WTC11 (cell line): ENCODE data around the gene GABBR2. TPM values are rescaled to one million over a fixed set of nuclear protein-coding genes. Genes with fewer than 3 reads are reported as not detected.

ENCODE experiments used
- ATAC-seq: fragments of 200-7000 bp; cut with Tn5 transposase; 2 replicates; pipeline ENCODE4 v1.10.0; 2021; ENCODE audit warnings: mild to moderate bottlenecking, moderate library complexity
- CTCF ChIA-PET: fragments of 300-600 bp; sonication (Branson Sonifier 250); formaldehyde crosslinking; loops from one replicate; lab custom pipeline; 2021; ENCODE audit warnings: antibody characterized with exemption; lab: Charles Lee
- POLR2A ChIA-PET: fragments of 350-600 bp; sonication (Branson Sonifier 250); formaldehyde crosslinking; loops from one replicate; lab custom pipeline; 2021; ENCODE audit warnings: antibody characterized with exemption; lab: Charles Lee
- DNase-seq: peaks from one replicate; pipeline ENCODE4 v3.0.0; 2021; ENCODE audit warnings: low spot score
- H3K27ac Mint-ChIP-seq: 2 replicates; pipeline ENCODE4 v1.8.0; 2021; ENCODE audit warnings: mixed read lengths
- H3K27me3 Mint-ChIP-seq: 2 replicates; pipeline ENCODE4 v1.8.0; 2021; ENCODE audit warnings: low read depth, mild to moderate bottlenecking, moderate library complexity, mixed read lengths
- H3K36me3 Mint-ChIP-seq: 2 replicates; pipeline ENCODE4 v1.8.0; 2021; ENCODE audit warnings: mixed read lengths
- H3K4me1 Mint-ChIP-seq: 2 replicates; pipeline ENCODE4 v1.8.0; 2022; ENCODE audit warnings: mixed read lengths
- H3K4me3 Mint-ChIP-seq: 2 replicates; pipeline ENCODE4 v1.8.0; 2021; ENCODE audit warnings: mild to moderate bottlenecking, moderate library complexity, mixed read lengths
- H3K9me3 Mint-ChIP-seq: 2 replicates; pipeline ENCODE4 v1.8.0; 2021; ENCODE audit warnings: mixed read lengths
- ERG ChIP-seq: fragments of 250-450 bp; sonication (Bioruptor Pico); IDR thresholded peaks from 2 replicates; pipeline ENCODE4 v1.8.0; 2021; ENCODE audit warnings: mild to moderate bottlenecking
- ESRRA ChIP-seq: sonication (generic); formaldehyde crosslinking; IDR thresholded peaks from 2 replicates; pipeline ENCODE4 v1.8.1; 2022; ENCODE audit warnings: mild to moderate bottlenecking, missing genetic modification reagents, borderline replicate concordance
- FOXK1 ChIP-seq: sonication (generic); formaldehyde crosslinking; IDR thresholded peaks from 2 replicates; pipeline ENCODE4 v1.8.0; 2022; ENCODE audit warnings: mild to moderate bottlenecking, moderate library complexity, missing genetic modification reagents
- FOXP1 ChIP-seq: sonication (generic); formaldehyde crosslinking; IDR thresholded peaks from 2 replicates; pipeline ENCODE4 v1.8.0; 2022; ENCODE audit warnings: missing genetic modification reagents, mild to moderate bottlenecking, moderate library complexity, borderline replicate concordance
- IRF1 ChIP-seq: sonication (generic); formaldehyde crosslinking; IDR thresholded peaks from 2 replicates; pipeline ENCODE4 v1.8.0; 2023; ENCODE audit warnings: missing genetic modification reagents
- KAT7 ChIP-seq: sonication (generic); formaldehyde crosslinking; IDR thresholded peaks from 2 replicates; pipeline ENCODE4 v1.8.1; 2023; ENCODE audit warnings: missing genetic modification reagents, mild to moderate bottlenecking, borderline replicate concordance
- NFYB ChIP-seq: sonication (generic); formaldehyde crosslinking; conservative IDR thresholded peaks from 2 replicates; pipeline ENCODE4 v1.8.0; 2022; ENCODE audit warnings: low read depth, missing genetic modification reagents
- PRRX2 ChIP-seq: fragments of 250-450 bp; sonication (Bioruptor Pico); IDR thresholded peaks from 2 replicates; pipeline ENCODE4 v1.8.0; 2021; ENCODE audit warnings: mild to moderate bottlenecking
- RORB ChIP-seq: fragments of 250-450 bp; sonication (Bioruptor Pico); IDR thresholded peaks from 2 replicates; pipeline ENCODE4 v1.9.0; 2021; ENCODE audit warnings: mild to moderate bottlenecking
- SMAD3 ChIP-seq: sonication (generic); formaldehyde crosslinking; IDR thresholded peaks from 2 replicates; pipeline ENCODE4 v1.8.0; 2022; ENCODE audit warnings: missing genetic modification reagents, mild to moderate bottlenecking, borderline replicate concordance
- SMAD4 ChIP-seq: sonication (generic); formaldehyde crosslinking; IDR thresholded peaks from 2 replicates; pipeline ENCODE4 v1.8.0; 2022; ENCODE audit warnings: mild to moderate bottlenecking, missing genetic modification reagents
- TCF7 ChIP-seq: sonication (generic); formaldehyde crosslinking; IDR thresholded peaks from 2 replicates; pipeline ENCODE4 v1.8.0; 2022; ENCODE audit warnings: mild to moderate bottlenecking, low read depth, missing genetic modification reagents, moderate library complexity
- TEAD1 ChIP-seq: sonication (generic); formaldehyde crosslinking; IDR thresholded peaks from 2 replicates; pipeline ENCODE4 v1.8.0; 2022; ENCODE audit warnings: mild to moderate bottlenecking, missing genetic modification reagents
- USF2 ChIP-seq: sonication (generic); formaldehyde crosslinking; IDR thresholded peaks from 2 replicates; pipeline ENCODE4 v1.8.1; 2023; ENCODE audit warnings: mild to moderate bottlenecking, missing genetic modification reagents, moderate library complexity
- ZNF416 ChIP-seq: fragments of 250-450 bp; sonication (Bioruptor Pico); IDR thresholded peaks from 2 replicates; pipeline ENCODE4 v1.9.0; 2021; ENCODE audit warnings: mild to moderate bottlenecking, inconsistent platforms
- total RNA-seq: library from RNA; stranded (reverse); gene quantifications from 3 replicates; pipeline ENCODE4 v1.2.3, GENCODE V29; 2021
- TF ChIP-seq, protein P1 (sequence below): sonication (generic); formaldehyde crosslinking; IDR thresholded peaks from 2 replicates; pipeline ENCODE4 v1.8.1; 2022; ENCODE audit warnings: missing genetic modification reagents, borderline replicate concordance
- TF ChIP-seq, protein P2 (sequence below): sonication (generic); formaldehyde crosslinking; IDR thresholded peaks from 2 replicates; pipeline ENCODE4 v1.8.0; 2022; ENCODE audit warnings: mild to moderate bottlenecking, missing genetic modification reagents
- TF ChIP-seq, protein P3 (sequence below): sonication (generic); formaldehyde crosslinking; IDR thresholded peaks from 2 replicates; pipeline ENCODE4 v1.8.1; 2023; ENCODE audit warnings: mild to moderate bottlenecking, missing genetic modification reagents, moderate library complexity
- TF ChIP-seq, protein P4 (sequence below): sonication (generic); formaldehyde crosslinking; IDR thresholded peaks from 2 replicates; pipeline ENCODE4 v1.8.0; 2023; ENCODE audit warnings: missing genetic modification reagents, mild to moderate bottlenecking, borderline replicate concordance

GABBR2 gene
- total RNA-seq, 1 experiment from 2014 or later = 0.92 TPM

DNA sequence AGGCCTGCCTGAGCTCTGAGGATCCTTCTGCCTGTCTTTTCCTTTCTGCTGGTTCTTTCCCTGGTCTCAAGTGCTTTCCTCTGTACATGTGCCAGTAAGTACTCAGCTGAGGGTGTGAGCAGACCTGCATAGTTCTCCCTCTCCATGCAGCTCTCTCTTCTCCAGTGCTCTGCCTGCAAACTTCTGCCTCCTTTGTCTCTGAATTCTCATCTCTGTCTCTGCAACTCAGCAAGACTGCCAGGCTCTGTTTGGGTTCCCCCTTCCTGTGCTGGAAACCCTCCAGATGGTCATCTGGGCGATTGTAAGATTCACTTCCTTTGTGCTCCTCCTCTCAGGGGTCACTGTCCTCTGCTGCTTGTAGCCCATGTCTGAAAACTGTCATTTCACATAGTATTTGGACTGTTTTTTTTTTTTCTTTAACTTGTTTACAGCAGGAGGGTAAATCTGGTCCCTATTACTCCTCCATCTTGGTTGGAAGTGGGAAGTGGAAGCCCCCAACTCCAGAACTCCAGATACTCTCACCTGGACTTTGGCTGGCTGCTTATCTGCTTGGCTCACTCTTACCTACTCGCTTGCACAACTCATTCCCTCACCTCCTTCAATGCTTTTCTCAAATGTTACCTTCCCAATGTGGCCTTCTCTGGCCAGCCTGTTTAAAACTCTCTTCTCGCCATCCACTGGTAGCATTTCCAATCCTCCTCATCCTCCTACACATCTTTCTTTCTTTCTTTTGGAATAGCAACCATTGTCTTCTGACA is 278.0 kb downstream of the GABBR2 start (continued):
- no peak for TF ChIP-seq IRF1 (CRISPR knock-in tag)

GRCh38 chr9:98429613-98430012 is 279.1 kb downstream of the GABBR2 start:
- H3K4me1 Mint-ChIP-seq = no peaks in the 10 kb centered on the region
- no peak for TF ChIP-seq FOXP1
- TF ChIP-seq, protein P1, sequence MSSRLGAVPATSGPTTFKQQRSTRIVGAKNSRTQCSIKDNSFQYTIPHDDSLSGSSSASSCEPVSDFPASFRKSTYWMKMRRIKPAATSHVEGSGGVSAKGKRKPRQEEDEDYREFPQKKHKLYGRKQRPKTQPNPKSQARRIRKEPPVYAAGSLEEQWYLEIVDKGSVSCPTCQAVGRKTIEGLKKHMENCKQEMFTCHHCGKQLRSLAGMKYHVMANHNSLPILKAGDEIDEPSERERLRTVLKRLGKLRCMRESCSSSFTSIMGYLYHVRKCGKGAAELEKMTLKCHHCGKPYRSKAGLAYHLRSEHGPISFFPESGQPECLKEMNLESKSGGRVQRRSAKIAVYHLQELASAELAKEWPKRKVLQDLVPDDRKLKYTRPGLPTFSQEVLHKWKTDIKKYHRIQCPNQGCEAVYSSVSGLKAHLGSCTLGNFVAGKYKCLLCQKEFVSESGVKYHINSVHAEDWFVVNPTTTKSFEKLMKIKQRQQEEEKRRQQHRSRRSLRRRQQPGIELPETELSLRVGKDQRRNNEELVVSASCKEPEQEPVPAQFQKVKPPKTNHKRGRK = no peak
- no peak for TF ChIP-seq ERG (CRISPR knock-in tag)
- no peak for TF ChIP-seq ZNF416 (CRISPR knock-in tag)
- TF ChIP-seq TCF7 = no peak
- no peak for TF ChIP-seq ESRRA
- TF ChIP-seq KAT7 = no peak
- no peak for TF ChIP-seq FOXK1 (CRISPR knock-in tag)
- no peak for TF ChIP-seq TEAD1
- no peak for TF ChIP-seq RORB
- TF ChIP-seq, all 79 proteins: peak for 0
- H3K27me3 Mint-ChIP-seq = peaks cover 4% of the 10 kb centered on the region
- DNase-seq (no peak), ATAC-seq (no peak)
- ChIA-PET POLR2A (no interaction called here), CTCF (interaction anchor here (0.8 kb wide), 1 partner anchor 49 kb away, joined by 3 read pairs; no protein-coding TSS in a partner anchor)
- no peak overlapping the region for H3K27ac Mint-ChIP-seq
- H3K36me3 Mint-ChIP-seq = no peaks in the 10 kb centered on the region
- no peak overlapping the region for H3K4me3 Mint-ChIP-seq
- H3K9me3 Mint-ChIP-seq = peaks cover 23% of the 10 kb centered on the region

- ChIA-PET POLR2A (no interaction called here), CTCF (interaction anchor here (0.7 kb wide), 1 partner anchor 12 kb away, joined by 3 read pairs; no protein-coding TSS in a partner anchor)
- ATAC-seq (no peak), DNase-seq (no peak)
- Mint-ChIP-seq H3K27me3 (peaks cover 4% of the 10 kb centered on the region), H3K9me3 (peaks cover 12% of the 10 kb centered on the region), H3K4me1 (no peaks in the 10 kb centered on the region), H3K4me3 (no peak overlapping the region), H3K36me3 (no peaks in the 10 kb centered on the region), H3K27ac (no peak overlapping the region)
- TF ChIP-seq FOXK1 (CRISPR knock-in tag) (no peak), USF2 (CRISPR knock-in tag) (peak; percentile 66), NFYB (CRISPR knock-in tag) (peak; percentile 21; the same call in 1 of the 2 replicates), PRRX2 (CRISPR knock-in tag) (no peak)
- TF ChIP-seq, protein P2, sequence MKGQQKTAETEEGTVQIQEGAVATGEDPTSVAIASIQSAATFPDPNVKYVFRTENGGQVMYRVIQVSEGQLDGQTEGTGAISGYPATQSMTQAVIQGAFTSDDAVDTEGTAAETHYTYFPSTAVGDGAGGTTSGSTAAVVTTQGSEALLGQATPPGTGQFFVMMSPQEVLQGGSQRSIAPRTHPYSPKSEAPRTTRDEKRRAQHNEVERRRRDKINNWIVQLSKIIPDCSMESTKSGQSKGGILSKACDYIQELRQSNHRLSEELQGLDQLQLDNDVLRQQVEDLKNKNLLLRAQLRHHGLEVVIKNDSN (CRISPR knock-in tag) = peak; percentile 54; the same call in 1 of the 2 replicates
These were observed 280.3 kb downstream of the GABBR2 start for GRCh38 chr9:98428454-98428853.

- ChIA-PET POLR2A (no interaction called here), CTCF (no interaction called here)
- DNase-seq (no peak), ATAC-seq (no peak)
- Mint-ChIP-seq H3K9me3 (peaks cover 12% of the 10 kb centered on the region), H3K4me3 (no peak overlapping the region), H3K36me3 (no peaks in the 10 kb centered on the region), H3K27ac (no peak overlapping the region), H3K4me1 (no peaks in the 10 kb centered on the region), H3K27me3 (peaks cover 4% of the 10 kb centered on the region)
- TF ChIP-seq, protein P3, sequence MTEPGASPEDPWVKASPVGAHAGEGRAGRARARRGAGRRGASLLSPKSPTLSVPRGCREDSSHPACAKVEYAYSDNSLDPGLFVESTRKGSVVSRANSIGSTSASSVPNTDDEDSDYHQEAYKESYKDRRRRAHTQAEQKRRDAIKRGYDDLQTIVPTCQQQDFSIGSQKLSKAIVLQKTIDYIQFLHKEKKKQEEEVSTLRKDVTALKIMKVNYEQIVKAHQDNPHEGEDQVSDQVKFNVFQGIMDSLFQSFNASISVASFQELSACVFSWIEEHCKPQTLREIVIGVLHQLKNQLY (CRISPR knock-in tag) = no peak
- TF ChIP-seq ESRRA (no peak), SMAD3 (CRISPR knock-in tag) (no peak), IRF1 (CRISPR knock-in tag) (no peak), SMAD4 (no peak)
- TF ChIP-seq, protein P4, sequence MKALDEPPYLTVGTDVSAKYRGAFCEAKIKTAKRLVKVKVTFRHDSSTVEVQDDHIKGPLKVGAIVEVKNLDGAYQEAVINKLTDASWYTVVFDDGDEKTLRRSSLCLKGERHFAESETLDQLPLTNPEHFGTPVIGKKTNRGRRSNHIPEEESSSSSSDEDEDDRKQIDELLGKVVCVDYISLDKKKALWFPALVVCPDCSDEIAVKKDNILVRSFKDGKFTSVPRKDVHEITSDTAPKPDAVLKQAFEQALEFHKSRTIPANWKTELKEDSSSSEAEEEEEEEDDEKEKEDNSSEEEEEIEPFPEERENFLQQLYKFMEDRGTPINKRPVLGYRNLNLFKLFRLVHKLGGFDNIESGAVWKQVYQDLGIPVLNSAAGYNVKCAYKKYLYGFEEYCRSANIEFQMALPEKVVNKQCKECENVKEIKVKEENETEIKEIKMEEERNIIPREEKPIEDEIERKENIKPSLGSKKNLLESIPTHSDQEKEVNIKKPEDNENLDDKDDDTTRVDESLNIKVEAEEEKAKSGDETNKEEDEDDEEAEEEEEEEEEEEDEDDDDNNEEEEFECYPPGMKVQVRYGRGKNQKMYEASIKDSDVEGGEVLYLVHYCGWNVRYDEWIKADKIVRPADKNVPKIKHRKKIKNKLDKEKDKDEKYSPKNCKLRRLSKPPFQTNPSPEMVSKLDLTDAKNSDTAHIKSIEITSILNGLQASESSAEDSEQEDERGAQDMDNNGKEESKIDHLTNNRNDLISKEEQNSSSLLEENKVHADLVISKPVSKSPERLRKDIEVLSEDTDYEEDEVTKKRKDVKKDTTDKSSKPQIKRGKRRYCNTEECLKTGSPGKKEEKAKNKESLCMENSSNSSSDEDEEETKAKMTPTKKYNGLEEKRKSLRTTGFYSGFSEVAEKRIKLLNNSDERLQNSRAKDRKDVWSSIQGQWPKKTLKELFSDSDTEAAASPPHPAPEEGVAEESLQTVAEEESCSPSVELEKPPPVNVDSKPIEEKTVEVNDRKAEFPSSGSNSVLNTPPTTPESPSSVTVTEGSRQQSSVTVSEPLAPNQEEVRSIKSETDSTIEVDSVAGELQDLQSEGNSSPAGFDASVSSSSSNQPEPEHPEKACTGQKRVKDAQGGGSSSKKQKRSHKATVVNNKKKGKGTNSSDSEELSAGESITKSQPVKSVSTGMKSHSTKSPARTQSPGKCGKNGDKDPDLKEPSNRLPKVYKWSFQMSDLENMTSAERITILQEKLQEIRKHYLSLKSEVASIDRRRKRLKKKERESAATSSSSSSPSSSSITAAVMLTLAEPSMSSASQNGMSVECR (CRISPR knock-in tag) = no peak
These were observed 281.2 kb downstream of the GABBR2 start for GRCh38 chr9:98427491-98427890.
